K562 (cell line): Measurements from ENCODE around the gene CELA3A. TPM values are rescaled to one million over a fixed set of nuclear protein-coding genes. Genes with fewer than 3 reads are reported as not detected.
A peak's percentile ranks its signal among the peaks of the same experiment; 100 is the strongest.

Experiments used
- ATAC-seq: fragments of 200-7000 bp; cut with Tn5 transposase; 3 replicates; pipeline ENCODE4 v1.9.1; 2020; ENCODE audit warnings: moderate library complexity
- BruUV-seq: library from RNA; stranded (reverse); fragments of 400-500 nt; replicated peaks from 2 replicates; lab custom pipeline; 2021; lab: Mats Ljungman, UMichigan
- CTCF ChIA-PET: fragments of 300-600 bp; formaldehyde crosslinking; extraction: SDS; loops from one replicate; lab custom pipeline; 2021; ENCODE audit warnings: low intra/inter-chr PET ratio; lab: Yijun Ruan, JAX
- POLR2A ChIA-PET: fragments of 300-600, 350-650 bp; sonication (Branson Sonifier 250); formaldehyde crosslinking; extraction: SDS; loops from one replicate; lab custom pipeline; 2021; ENCODE audit warnings: antibody characterized with exemption, inconsistent platforms; lab: Yijun Ruan, JAX
- DNase-seq, 4 experiments: peaks; one replicate each; pipeline versions ENCODE4 v3.0.0 to v3.0.0-alpha.2; 2011 to 2018; ENCODE audit warnings: low spot score in 3 of 4, mixed read lengths in 3 of 4; ENCODE audit errors: extremely low read depth in 1 of 4
- FAIRE-seq: peaks from 2 replicates; lab custom pipeline; 2011; peaks lifted over from hg19 to GRCh38; lab: Jason Lieb, UNC
- H2AFZ ChIP-seq: 2 replicates; pipeline ENCODE4 v1.6.0; 2011; ENCODE audit warnings: low read depth, low read length, control low read depth, inconsistent platforms
- H3K27ac ChIP-seq: fragments of 200-600 bp; 3 replicates; pipeline ENCODE4 v1.8.0; 2011; ENCODE audit warnings: low read depth, mild to moderate bottlenecking, control low read depth, inconsistent platforms, low read length, moderate library complexity, mixed read lengths; ENCODE audit errors: extremely low read depth
- H3K27me3 ChIP-seq, 2 experiments: fragments of 300-600 bp in 1 of 2; 2 replicates in 1 of 2; 3 replicates in 1 of 2; pipeline versions ENCODE4 v1.6.0 to v1.8.0; 2011; ENCODE audit warnings: inconsistent platforms in 2 of 2, low read length in 2 of 2, mild to moderate bottlenecking in 1 of 2, mixed read lengths in 1 of 2, moderate library complexity in 1 of 2; ENCODE audit not compliant: control insufficient read depth in 2 of 2, insufficient read depth in 2 of 2
- H3K36me3 ChIP-seq: fragments of 300-600 bp; 3 replicates; pipeline ENCODE4 v1.8.0; 2011; ENCODE audit warnings: mild to moderate bottlenecking, low read length, inconsistent platforms; ENCODE audit not compliant: control insufficient read depth, insufficient read depth
- H3K4me1 ChIP-seq, 2 experiments: fragments of 200-600 bp in 1 of 2; replicated peaks in 1 of 2; 2 replicates in 1 of 2; 3 replicates in 1 of 2; pipeline versions ENCODE4 v1.5.1 to v1.8.0; 2011; ENCODE audit warnings: inconsistent platforms in 2 of 2, low read length in 2 of 2, mild to moderate bottlenecking in 1 of 2, mixed read lengths in 1 of 2, moderate library complexity in 1 of 2; ENCODE audit not compliant: control insufficient read depth in 2 of 2, insufficient read depth in 2 of 2
- H3K4me2 ChIP-seq: 2 replicates; pipeline ENCODE4 v1.6.1; 2011; ENCODE audit warnings: low read length, control low read depth, inconsistent platforms, mixed read lengths; ENCODE audit not compliant: insufficient read depth
- H3K4me3 ChIP-seq: fragments of 200-600 bp; sonication (generic), shearing (Covaris generic); 2 replicates; pipeline ENCODE4 v1.5.1; 2016; ENCODE audit warnings: control low read depth, inconsistent platforms
- H3K79me2 ChIP-seq: fragments of 200-600 bp; 3 replicates; pipeline ENCODE4 v1.8.0; 2011; ENCODE audit warnings: low read length, inconsistent platforms; ENCODE audit not compliant: control insufficient read depth, insufficient read depth
- H3K9ac ChIP-seq, 2 experiments: 2 replicates each; pipeline versions ENCODE4 v1.6.0 to v1.6.1; 2011; ENCODE audit warnings: low read depth in 2 of 2, low read length in 2 of 2, control low read depth in 1 of 2, inconsistent platforms in 1 of 2, mild to moderate bottlenecking in 1 of 2, mixed read lengths in 1 of 2; ENCODE audit not compliant: insufficient read depth in 1 of 2
- H3K9me1 ChIP-seq: one replicate; pipeline ENCODE4 v1.6.0; 2011; ENCODE audit warnings: inconsistent platforms, mild to moderate bottlenecking, low read length, moderate library complexity; ENCODE audit not compliant: control insufficient read depth, insufficient read depth
- H3K9me3 ChIP-seq: replicated peaks from 2 replicates; pipeline ENCODE4 v1.5.1; 2011; ENCODE audit warnings: low read depth, low read length, inconsistent platforms; ENCODE audit not compliant: control insufficient read depth, insufficient read depth
- H4K20me1 ChIP-seq: replicated peaks from 2 replicates; pipeline ENCODE4 v1.6.1; 2011; ENCODE audit warnings: low read length, inconsistent platforms, mixed read lengths; ENCODE audit not compliant: control insufficient read depth, insufficient read depth
- BRF1 ChIP-seq: IDR thresholded peaks from 3 replicates; pipeline ENCODE4 v1.6.1; 2011; ENCODE audit warnings: borderline replicate concordance, mild to moderate bottlenecking; ENCODE audit not compliant: insufficient read length; ENCODE audit errors: extremely low read depth
- DPF2 ChIP-seq: fragments of 450-650 bp; IDR thresholded peaks from 2 replicates; pipeline ENCODE4 v1.6.1; 2016
- HMBOX1 ChIP-seq: sonication (generic); IDR thresholded peaks from 2 replicates; pipeline ENCODE4 v1.6.1; 2016
- HMG20B ChIP-seq: fragments of 250-450 bp; sonication (Bioruptor Pico); IDR thresholded peaks from 2 replicates; pipeline ENCODE4 v1.5.0; 2021; ENCODE audit warnings: mild to moderate bottlenecking
- MAZ ChIP-seq, 2 experiments: fragments of 450-650 bp in 1 of 2; sonication (generic) in 1 of 2; formaldehyde crosslinking; IDR thresholded peaks in 1 of 2; conservative IDR thresholded peaks in 1 of 2; 2 replicates each; pipeline versions ENCODE4 v1.4.0 to v1.5.0; 2020; ENCODE audit warnings: mild to moderate bottlenecking in 1 of 2, missing genetic modification reagents in 1 of 2
- MIER1 ChIP-seq: fragments of 450-650 bp; IDR thresholded peaks from 2 replicates; pipeline ENCODE4 v1.6.1; 2016; ENCODE audit warnings: antibody characterized with exemption, mild to moderate bottlenecking, low read depth
- NFE2 ChIP-seq: IDR thresholded peaks from 2 replicates; pipeline ENCODE4 v1.6.1; 2014; ENCODE audit warnings: antibody characterized with exemption, low read depth
- OTX1 ChIP-seq: fragments of 450-650 bp; formaldehyde crosslinking; IDR thresholded peaks from 2 replicates; pipeline ENCODE4 v1.4.0; 2022; ENCODE audit warnings: mild to moderate bottlenecking
- PCBP2 ChIP-seq: fragments of 200-400 bp; formaldehyde crosslinking; IDR thresholded peaks from 2 replicates; pipeline ENCODE4 v1.6.1; 2018; ENCODE audit warnings: low read length, low read depth, mild to moderate bottlenecking, moderate library complexity; ENCODE audit not compliant: poor library complexity, severe bottlenecking
- PHTF2 ChIP-seq: fragments of 250-450 bp; sonication (Bioruptor Pico); IDR thresholded peaks from 2 replicates; pipeline ENCODE4 v1.5.0; 2021; ENCODE audit warnings: mild to moderate bottlenecking
- SMARCE1 ChIP-seq: fragments of 450-650 bp; IDR thresholded peaks from 2 replicates; pipeline ENCODE4 v1.7.1; 2016; ENCODE audit warnings: mild to moderate bottlenecking
- SRSF3 ChIP-seq: fragments of 200-400 bp; formaldehyde crosslinking; IDR thresholded peaks from 2 replicates; pipeline ENCODE4 v1.6.1; 2016; ENCODE audit warnings: mild to moderate bottlenecking, low read length, moderate library complexity; ENCODE audit not compliant: insufficient read depth
- TCF3 ChIP-seq: sonication (generic); formaldehyde crosslinking; IDR thresholded peaks from 2 replicates; pipeline ENCODE4 v1.4.0; 2020; ENCODE audit warnings: mild to moderate bottlenecking, missing genetic modification reagents
- ZFPM2 ChIP-seq: fragments of 250-450 bp; sonication (Bioruptor Pico); IDR thresholded peaks from 2 replicates; pipeline ENCODE4 v1.5.1; 2022; ENCODE audit warnings: mild to moderate bottlenecking
- ZNF280B ChIP-seq: fragments of 250-450 bp; sonication (Bioruptor Pico); IDR thresholded peaks from 2 replicates; pipeline ENCODE4 v1.5.1; 2021; ENCODE audit warnings: mild to moderate bottlenecking
- ZNF551 ChIP-seq: fragments of 250-450 bp; sonication (Bioruptor Pico); IDR thresholded peaks from 2 replicates; pipeline ENCODE4 v1.5.0; 2021; ENCODE audit warnings: mild to moderate bottlenecking, moderate library complexity
- ZNF778 ChIP-seq: fragments of 450-650 bp; formaldehyde crosslinking; IDR thresholded peaks from 2 replicates; pipeline ENCODE4 v1.4.0; 2020; ENCODE audit warnings: mild to moderate bottlenecking, moderate library complexity
- WGBS: fragments of 100-300 bp; shearing (Covaris generic); methylation state at CpG from one replicate; pipeline ENCODE4 v1.1.6; 2016; ENCODE audit warnings: low coverage, mixed read lengths; ENCODE audit not compliant: insufficient coverage; ENCODE audit errors: missing lambda C conversion rate; 5-methylcytosine and 5-hydroxymethylcytosine counted together
- in situ Hi-C: fragments of 300-500 bp; cut with MboI; formaldehyde crosslinking; loops from 4 replicates; pipeline ENCODE4 v1.15.0; 2018; ENCODE audit warnings: inconsistent platforms, mixed read lengths
- intact Hi-C: fragments of 100-400 bp; cut with micrococcal nuclease; formaldehyde crosslinking; loops from 2 replicates; pipeline ENCODE4 v1.14.2; 2022
- polyA plus RNA-seq, 8 experiments: library from polyadenylated mRNA; depleted of rRNA in 4 of 8; stranded (reverse) in 5 of 8; unstranded in 3 of 8; fragments of >200 nt; fragmentation: Nextera tagmentation in 2 of 8; fragmentation: Illumina TruSeq in 1 of 8; extraction: Ambion mirVana in 2 of 8; extraction: Trizol in 1 of 8; gene quantifications; 2 replicates each; pipeline versions ENCODE4 v1.2.1 to v1.2.3, GENCODE V29; 2011 to 2014; ENCODE audit warnings: inconsistent platforms in 1 of 8, missing spikeins in 1 of 8
- total RNA-seq, 7 experiments: library from RNA; depleted of rRNA in 6 of 7; stranded (reverse); fragments of >200 nt in 6 of 7; fragmentation: Illumina TruSeq in 2 of 7; extraction: Trizol in 2 of 7; gene quantifications; 2 replicates each; pipeline versions ENCODE4 v1.2.1 to v1.2.3, GENCODE V29; 2011 to 2021; ENCODE audit warnings: low replicate concordance in 1 of 7

The CELA3A gene
- total and polyA plus RNA-seq, 9 of the 15 experiments (the other 6 are each of a cell fraction or from before 2014, with no cell fraction given): 5.4 TPM; not detected in 8

GRCh38 chr1:21956720-21957552, 44.5 kb upstream of the CELA3A start (continued):
- peak; percentile 29; the same call in 1 of the 2 replicates for TF ChIP-seq DPF2
- TF ChIP-seq, all 486 proteins: peak for 17

- no peak overlapping the region for H3K4me2 ChIP-seq
- in situ Hi-C loops (no loop called here), intact Hi-C loops (loop anchor here (5.0 to 10.0 kb wide), 3 partner anchors 63 to 447 kb away; no protein-coding TSS in a partner anchor)
- H3K9ac ChIP-seq: peak overlapping the region in 1 of 2 experiments; percentile 84; a peak in 1 of 4 replicates
- ChIA-PET POLR2A (interaction anchor here (0.9 to 1.9 kb wide), 3 partner anchors 10 to 179 kb away, joined by 3 to 5 read pairs (median 3); partner anchors contain the start of gene USP48), CTCF (no interaction called here)
- H2AFZ ChIP-seq: no peak overlapping the region
- no peak overlapping the region for H3K4me3 ChIP-seq
- FAIRE-seq: no peak
- no peaks in the 10 kb centered on the region for H3K79me2 ChIP-seq
- H3K27ac ChIP-seq: no peak overlapping the region
- H3K9me1 ChIP-seq: no peaks in the 10 kb centered on the region
- H3K9me3 ChIP-seq: no peaks in the 10 kb centered on the region
- H3K27me3 ChIP-seq: peaks cover 1 to 3% of the 10 kb centered on the region in 2 experiments; a peak in 2 of 5 replicates
- no peaks in the 10 kb centered on the region for H4K20me1 ChIP-seq
- no TSS peak for BruUV-seq
- 66% methylated on average over 2 of the region's 2 CpGs for WGBS
- no peak for ATAC-seq
- H3K36me3 ChIP-seq: no peaks in the 10 kb centered on the region
- DNase-seq: no peak
- peaks cover 14 to 19% of the 10 kb centered on the region in 2 experiments for H3K4me1 ChIP-seq
- TF ChIP-seq MAZ (CRISPR knock-in tag; conservative IDR thresholded peaks at IDR 0.05 in 1 of 2, IDR thresholded peaks at IDR 0.05 in 1 of 2) (no peak), HMBOX1 (no peak), ZNF551 (CRISPR knock-in tag) (no peak), SMARCE1 (no peak), ZFPM2 (CRISPR knock-in tag) (no peak), TCF3 (CRISPR knock-in tag) (no peak), SRSF3 (no peak), NFE2 (no peak), HMG20B (CRISPR knock-in tag) (no peak), BRF1 (no peak), PHTF2 (CRISPR knock-in tag) (no peak), MIER1 (no peak), ZNF778 (CRISPR knock-in tag) (no peak), OTX1 (no peak), PCBP2 (no peak), ZNF280B (no peak)
These were observed 40.1 kb upstream of the CELA3A start for GRCh38 chr1:21961337-21961736.
